H1 (cell line): ENCODE results near the gene PHF10. TPM values are rescaled to one million over a fixed set of nuclear protein-coding genes. Genes with fewer than 3 reads are reported as not detected.

Source experiments
- CTCF ChIA-PET: fragments of 300-600 bp; sonication (Branson Sonifier 250); formaldehyde crosslinking; loops from one replicate; lab custom pipeline; 2021; ENCODE audit not compliant: partially characterized antibody; lab: Charles Lee
- POLR2A ChIA-PET: fragments of 300-600 bp; sonication (Branson Sonifier 250); formaldehyde crosslinking; loops from one replicate; lab custom pipeline; 2021; ENCODE audit warnings: inconsistent platforms; ENCODE audit not compliant: partially characterized antibody; lab: Charles Lee
- DNase-seq, 2 experiments: peaks; one replicate each; pipeline versions ENCODE4 v3.0.0 to v3.0.0-alpha.2; 2010 to 2022; ENCODE audit warnings: low spot score in 2 of 2, low read depth in 1 of 2, mixed read lengths in 1 of 2
- FAIRE-seq: peaks from 2 replicates; lab custom pipeline; 2011; peaks lifted over from hg19 to GRCh38; lab: Jason Lieb, UNC
- H2AFZ ChIP-seq: 2 replicates; pipeline ENCODE4 v1.8.1; 2012; ENCODE audit warnings: low read length, inconsistent platforms
- H2AK5ac ChIP-seq: 2 replicates; pipeline ENCODE4 v1.6.1; 2013; ENCODE audit warnings: low read depth, low read length
- H2BK120ac ChIP-seq: replicated peaks from 2 replicates; pipeline ENCODE3; 2013; ENCODE audit warnings: low read depth, low read length, inconsistent platforms
- H2BK12ac ChIP-seq: 2 replicates; pipeline ENCODE4 v1.6.1; 2013; ENCODE audit warnings: low read depth, low read length
- H2BK15ac ChIP-seq: 2 replicates; pipeline ENCODE4 v1.6.1; 2013; ENCODE audit warnings: low read length
- H2BK20ac ChIP-seq: 2 replicates; pipeline ENCODE4 v1.6.1; 2013; ENCODE audit warnings: low read length
- H2BK5ac ChIP-seq: 2 replicates; pipeline ENCODE4 v1.6.1; 2013; ENCODE audit warnings: low read depth, low read length
- H3K14ac ChIP-seq: 2 replicates; pipeline ENCODE4 v1.6.1; 2013; ENCODE audit warnings: inconsistent platforms; ENCODE audit not compliant: insufficient read length
- H3K18ac ChIP-seq: 2 replicates; pipeline ENCODE4 v1.6.1; 2013; ENCODE audit warnings: low read length; ENCODE audit errors: extremely low read depth
- H3K23ac ChIP-seq: 2 replicates; pipeline ENCODE4 v1.6.1; 2013; ENCODE audit warnings: inconsistent platforms; ENCODE audit not compliant: insufficient read length
- H3K23me2 ChIP-seq: 2 replicates; pipeline ENCODE4 v1.6.1; 2013; ENCODE audit warnings: low read depth, low read length
- H3K27ac ChIP-seq: 2 replicates; pipeline ENCODE4 v1.6.1; 2011; ENCODE audit warnings: low read depth, low read length, inconsistent platforms
- H3K27me3 ChIP-seq, 4 experiments: replicated peaks in 1 of 4; 1 replicate in 1 of 4; 2 replicates in 3 of 4; pipeline versions ENCODE4 v1.6.1 to v1.8.1; 2011 to 2013; ENCODE audit warnings: low read length in 3 of 4, mild to moderate bottlenecking in 3 of 4, inconsistent platforms in 2 of 4, mixed read lengths in 2 of 4, moderate library complexity in 1 of 4; ENCODE audit not compliant: control insufficient read depth in 3 of 4, insufficient read depth in 3 of 4; ENCODE audit errors: extremely low read depth in 1 of 4
- H3K36me3 ChIP-seq, 4 experiments: 2 replicates each; pipeline versions ENCODE4 v1.6.1 to v1.8.1; 2011 to 2013; ENCODE audit warnings: mild to moderate bottlenecking in 4 of 4, low read length in 3 of 4, moderate library complexity in 2 of 4, control low read depth in 1 of 4, inconsistent platforms in 1 of 4; ENCODE audit not compliant: insufficient read depth in 4 of 4, control insufficient read depth in 2 of 4
- H3K4ac ChIP-seq: replicated peaks from 2 replicates; pipeline ENCODE3; 2013; ENCODE audit warnings: low read length, low read depth, mixed read lengths, inconsistent platforms; ENCODE audit not compliant: insufficient read length
- H3K4me1 ChIP-seq, 4 experiments: replicated peaks in 1 of 4; 1 replicate in 1 of 4; 2 replicates in 3 of 4; pipeline versions ENCODE4 v1.6.1 to v1.8.1; 2011 to 2013; ENCODE audit warnings: low read length in 3 of 4, inconsistent platforms in 2 of 4, mixed read lengths in 1 of 4; ENCODE audit not compliant: insufficient read depth in 4 of 4, control insufficient read depth in 3 of 4
- H3K4me2 ChIP-seq, 2 experiments: 2 replicates each; pipeline versions ENCODE4 v1.6.1 to v1.8.1; 2011 to 2013; ENCODE audit warnings: low read depth in 2 of 2, low read length in 2 of 2, control low read depth in 1 of 2, inconsistent platforms in 1 of 2, mild to moderate bottlenecking in 1 of 2; ENCODE audit not compliant: insufficient read depth in 1 of 2
- H3K4me3 ChIP-seq, 4 experiments: fragments of 200-600, 300-600 bp in 1 of 4; sonication (generic), shearing (Covaris generic), sonication (Bioruptor Twin) in 1 of 4; 2 replicates each; pipeline versions ENCODE4 v1.5.1 to v1.8.1; 2011 to 2016; ENCODE audit warnings: low read length in 4 of 4, low read depth in 3 of 4, control low read depth in 2 of 4, inconsistent platforms in 2 of 4, mild to moderate bottlenecking in 2 of 4, mixed read lengths in 1 of 4, moderate library complexity in 1 of 4; ENCODE audit not compliant: insufficient read depth in 2 of 4; ENCODE audit errors: extremely low read depth in 1 of 4
- H3K56ac ChIP-seq: replicated peaks from 2 replicates; pipeline ENCODE3; 2013; ENCODE audit warnings: low read depth, mild to moderate bottlenecking, mixed read lengths, low read length, inconsistent platforms; ENCODE audit not compliant: insufficient read length
- H3K79me1 ChIP-seq: 2 replicates; pipeline ENCODE4 v1.6.1; 2013; ENCODE audit warnings: low read depth, low read length, control low read depth
- H3K79me2 ChIP-seq, 2 experiments: 2 replicates each; pipeline versions ENCODE4 v1.6.1 to v1.8.1; 2012 to 2013; ENCODE audit warnings: low read length in 2 of 2, mild to moderate bottlenecking in 2 of 2, inconsistent platforms in 1 of 2; ENCODE audit not compliant: insufficient read depth in 2 of 2, control insufficient read depth in 1 of 2
- H3K9ac ChIP-seq, 4 experiments: replicated peaks in 1 of 4; 1 replicate in 1 of 4; 2 replicates in 3 of 4; pipeline versions ENCODE4 v1.6.1 to v1.8.1; 2011 to 2013; ENCODE audit warnings: low read depth in 3 of 4, low read length in 3 of 4, control low read depth in 2 of 4, mild to moderate bottlenecking in 2 of 4, moderate library complexity in 2 of 4, inconsistent platforms in 1 of 4; ENCODE audit errors: extremely low read depth in 1 of 4
- H3K9me3 ChIP-seq, 2 experiments: 2 replicates each; pipeline versions ENCODE4 v1.6.1 to v1.8.1; 2012 to 2013; ENCODE audit warnings: mild to moderate bottlenecking in 2 of 2, moderate library complexity in 2 of 2, control low read depth in 1 of 2, inconsistent platforms in 1 of 2, low read depth in 1 of 2, low read length in 1 of 2, mixed read lengths in 1 of 2; ENCODE audit not compliant: insufficient read depth in 2 of 2
- H4K20me1 ChIP-seq, 2 experiments: replicated peaks in 1 of 2; 2 replicates each; pipeline versions ENCODE3 to v1.8.1; 2011 to 2013; ENCODE audit warnings: inconsistent platforms in 2 of 2, low read length in 2 of 2, mild to moderate bottlenecking in 1 of 2; ENCODE audit not compliant: insufficient read depth in 2 of 2, control insufficient read depth in 1 of 2
- H4K5ac ChIP-seq: 2 replicates; pipeline ENCODE4 v1.6.1; 2013; ENCODE audit warnings: low read length, low read depth, mixed read lengths, inconsistent platforms; ENCODE audit not compliant: insufficient read length
- H4K8ac ChIP-seq: 2 replicates; pipeline ENCODE4 v1.8.0; 2013; ENCODE audit warnings: mild to moderate bottlenecking, moderate library complexity, low read length, inconsistent platforms; ENCODE audit not compliant: insufficient read depth; ENCODE audit errors: extremely low read depth
- H4K91ac ChIP-seq: replicated peaks from 2 replicates; pipeline ENCODE3; 2013; ENCODE audit warnings: low read length, mixed read lengths, inconsistent platforms; ENCODE audit not compliant: insufficient read length
- ASH2L ChIP-seq: fragments of 200-600, 300-600 bp; sonication (generic); IDR thresholded peaks from one replicate; pipeline ENCODE4 v1.7.1; 2017; ENCODE audit warnings: low read length
- CHD2 ChIP-seq: IDR thresholded peaks from 2 replicates; pipeline ENCODE4 v1.6.1; 2012; ENCODE audit warnings: low read length, improper control_type of control experiment
- JUN ChIP-seq: IDR thresholded peaks from 2 replicates; pipeline ENCODE4 v1.6.1; 2011; ENCODE audit warnings: low read depth, mild to moderate bottlenecking, improper control_type of control experiment, low read length
- KDM4A ChIP-seq: IDR thresholded peaks from one replicate; pipeline ENCODE4 v1.7.1; 2012; ENCODE audit warnings: low read depth, mild to moderate bottlenecking, moderate library complexity, low read length, inconsistent platforms; ENCODE audit not compliant: severe bottlenecking
- MAFK ChIP-seq: IDR thresholded peaks from 2 replicates; pipeline ENCODE4 v1.6.1; 2012; ENCODE audit warnings: low read depth, mild to moderate bottlenecking, improper control_type of control experiment, low read length
- PHF8 ChIP-seq: fragments of 200-600 bp; sonication (generic); conservative IDR thresholded peaks from 2 replicates; pipeline ENCODE4 v1.7.1; 2012; ENCODE audit warnings: low read depth, mild to moderate bottlenecking, inconsistent platforms, low read length, moderate library complexity
- RAD21 ChIP-seq, 2 experiments: IDR thresholded peaks in 1 of 2; conservative IDR thresholded peaks in 1 of 2; 2 replicates each; pipeline ENCODE4 v1.6.1; 2011; ENCODE audit warnings: low read depth in 2 of 2, low read length in 2 of 2, improper control_type of control experiment in 1 of 2, inconsistent platforms in 1 of 2, mild to moderate bottlenecking in 1 of 2, moderate library complexity in 1 of 2
- RFX5 ChIP-seq: IDR thresholded peaks from 2 replicates; pipeline ENCODE4 v1.6.1; 2011; ENCODE audit warnings: low read depth, low read length, improper control_type of control experiment, borderline replicate concordance
- SIX5 ChIP-seq: IDR thresholded peaks from 2 replicates; pipeline ENCODE4 v1.6.1; 2011; ENCODE audit warnings: mild to moderate bottlenecking, low read depth, low read length
- SP1 ChIP-seq: IDR thresholded peaks from 2 replicates; pipeline ENCODE4 v1.6.1; 2011; ENCODE audit warnings: low read depth, low read length
- SRF ChIP-seq: IDR thresholded peaks from 2 replicates; pipeline ENCODE4 v1.6.1; 2011; ENCODE audit warnings: mild to moderate bottlenecking, low read depth, low read length, moderate library complexity
- TAF7 ChIP-seq: optimal IDR thresholded peaks from 2 replicates; pipeline ENCODE3; 2011; ENCODE audit warnings: low read depth, mild to moderate bottlenecking, inconsistent platforms, low read length, moderate library complexity, borderline replicate concordance
- WGBS, 2 experiments: shearing (Covaris generic) in 1 of 2; methylation state at CpG; one replicate each; pipeline versions ENCODE4 v1.1.6 to v1.1.7; 2013 to 2015; ENCODE audit warnings: low lambda C conversion rate in 2 of 2, mixed read lengths in 2 of 2, inconsistent platforms in 1 of 2, low coverage in 1 of 2, missing lambda C conversion rate in 1 of 2; ENCODE audit not compliant: insufficient replicate concordance in 2 of 2, insufficient coverage in 1 of 2, insufficient read length in 1 of 2; ENCODE audit errors: extremely low coverage in 1 of 2, missing lambda C conversion rate in 1 of 2; 5-methylcytosine and 5-hydroxymethylcytosine counted together
- polyA plus RNA-seq, 7 experiments: library from polyadenylated mRNA; depleted of rRNA in 3 of 7; stranded (reverse) in 5 of 7; unstranded in 2 of 7; fragments of >200 nt in 5 of 7; fragments of 200-250 nt in 2 of 7; gene quantifications; 1 replicate in 5 of 7; 2 replicates in 1 of 7; 4 replicates in 1 of 7; pipeline versions ENCODE4 v1.2.1 to v1.2.3, GENCODE V29; 2011 to 2013; ENCODE audit warnings: missing spikeins in 2 of 7, mixed read lengths in 2 of 7
- total RNA-seq: library from RNA; stranded (reverse); fragmentation: NEBNext Ultra II Directional; extraction: Animal tissue kit (Norgen Biotek cat#: 25700); gene quantifications from 2 replicates; pipeline ENCODE4 v1.2.1, GENCODE V29; 2021
- TF ChIP-seq, protein P1 (sequence below): IDR thresholded peaks from 2 replicates; pipeline ENCODE4 v1.6.1; 2012; ENCODE audit warnings: inconsistent platforms
- TF ChIP-seq, protein P2 (sequence below): IDR thresholded peaks from 2 replicates; pipeline ENCODE4 v1.6.1; 2011; ENCODE audit warnings: low read depth, mild to moderate bottlenecking, low read length; ENCODE audit not compliant: insufficient read depth

PHF10 gene
- total and polyA plus RNA-seq, 2 of the 8 experiments (the other 6 are each of a cell fraction or from before 2014, with no cell fraction given), result 15.6 to 51.1 TPM

DNA sequence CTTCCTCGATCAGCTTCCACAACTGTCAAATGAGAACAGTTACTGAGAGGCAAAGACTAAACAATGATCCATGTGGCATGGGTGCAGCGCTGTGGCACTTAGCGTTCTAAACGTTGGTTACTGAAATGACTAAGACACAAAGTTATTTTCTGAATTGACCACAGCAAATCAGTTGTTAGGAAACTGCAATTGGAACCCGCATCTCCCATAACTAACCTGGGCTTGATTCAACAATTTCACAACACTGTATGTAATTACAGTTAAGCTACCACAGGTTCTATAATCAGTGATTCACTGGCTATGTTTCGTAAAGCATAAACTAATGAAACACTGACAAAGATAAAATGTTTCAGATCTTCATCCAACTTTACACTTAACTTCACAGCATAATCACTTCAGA, 35.0 kb downstream of the PHF10 start:
- Histone ChIP-seq H2BK5ac (no peak overlapping the region), H3K23ac (no peak overlapping the region), H4K91ac (no peak overlapping the region), H3K9ac (no peak overlapping the region), H4K5ac (no peak overlapping the region), H3K27ac (no peak overlapping the region), H3K56ac (no peak overlapping the region), H4K8ac (no peak overlapping the region; the same call in 1 of the 2 replicates), H2AFZ (no peak overlapping the region), H3K79me1 (peaks cover 8% of the 10 kb centered on the region; the same call in 1 of the 2 replicates), H3K4me2 (no peak overlapping the region), H3K23me2 (no peaks in the 10 kb centered on the region), H3K4ac (no peak overlapping the region), H3K14ac (no peak overlapping the region), H4K20me1 (peaks cover 4 to 6% of the 10 kb centered on the region in 2 experiments), H2BK120ac (no peak overlapping the region), H3K27me3 (no peaks in the 10 kb centered on the region), H3K4me3 (no peak overlapping the region), H2AK5ac (no peak overlapping the region), H2BK20ac (no peak overlapping the region), H3K79me2 (peaks cover 0 to 69% of the 10 kb centered on the region in 2 experiments; a peak in 3 of 4 replicates), H2BK12ac (no peak overlapping the region), H3K18ac (no peak overlapping the region), H3K4me1 (no peaks in the 10 kb centered on the region), H3K36me3 (peaks cover 0 to 36% (median 17%) of the 10 kb centered on the region in 4 experiments; a peak in 6 of 8 replicates), H2BK15ac (no peak overlapping the region), H3K9me3 (no peaks in the 10 kb centered on the region; a peak in 1 of 4 replicates)
- CTCF ChIA-PET, result no interaction called here
- no peak for FAIRE-seq
- POLR2A ChIA-PET, result interaction anchor here (1.4 to 1.6 kb wide), 2 partner anchors 11 to 13 kb away, joined by 4 read pairs; partner anchors contain the start of genes C6orf120 and WDR27
- DNase-seq, result no peak
- 95% methylated on average over 6 of the region's 6 CpGs; no CpG with 5 or more reads in 1 of the 2 experiments for WGBS, 2 experiments
- TF ChIP-seq ASH2L (no peak), SRF (no peak), CHD2 (no peak), JUN (no peak), PHF8 (no peak), TAF7 (no peak), SIX5 (no peak), RFX5 (no peak), KDM4A (no peak), MAFK (no peak), SP1 (no peak), RAD21 (IDR thresholded peaks at IDR 0.05 in 1 of 2, conservative IDR thresholded peaks at IDR 0.05 in 1 of 2; ENCODE audit: low read depth in 2 of 2, low read length in 2 of 2) (no peak)
- TF ChIP-seq, protein P1, sequence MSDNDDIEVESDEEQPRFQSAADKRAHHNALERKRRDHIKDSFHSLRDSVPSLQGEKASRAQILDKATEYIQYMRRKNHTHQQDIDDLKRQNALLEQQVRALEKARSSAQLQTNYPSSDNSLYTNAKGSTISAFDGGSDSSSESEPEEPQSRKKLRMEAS, result no peak
- TF ChIP-seq, protein P2, sequence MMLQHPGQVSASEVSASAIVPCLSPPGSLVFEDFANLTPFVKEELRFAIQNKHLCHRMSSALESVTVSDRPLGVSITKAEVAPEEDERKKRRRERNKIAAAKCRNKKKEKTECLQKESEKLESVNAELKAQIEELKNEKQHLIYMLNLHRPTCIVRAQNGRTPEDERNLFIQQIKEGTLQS, result no peak
